IPS-NIHi7 (cell line): ENCODE results near the gene NUBPL.
"Not testable (repeated sequence)": the region's sequence is repeated elsewhere in the genome, so short reads cannot be mapped to it uniquely, and the experiment has no call there.

Experiments
- DNase-seq: peaks from one replicate; pipeline ENCODE4 v3.0.0; 2012; ENCODE audit warnings: mixed read lengths; ENCODE audit errors: extremely low spot score

NUBPL gene

GRCh38 chr14:31813724-31814490 lies 252.7 kb downstream of the NUBPL start:
- not testable (repeated sequence) for DNase-seq

- DNase-seq, result no peak
Observed at GRCh38 chr14:31819281-31819680, 258.1 kb downstream of the NUBPL start.

GRCh38 chr14:31825459-31825858 lies 264.3 kb downstream of the NUBPL start:
- no peak for DNase-seq

GRCh38 chr14:31827325-31827724 lies 266.1 kb downstream of the NUBPL start:
- no peak for DNase-seq

GRCh38 chr14:31828946-31829868 lies 268.0 kb downstream of the NUBPL start:
- DNase-seq, result no peak

GRCh38 chr14:31834616-31835015 lies 273.4 kb downstream of the NUBPL start:
- DNase-seq, result no peak

- DNase-seq, result no peak
Observed at GRCh38 chr14:31835049-31835448, 273.8 kb downstream of the NUBPL start.

- DNase-seq, result no peak
Observed at GRCh38 chr14:31837031-31837430, 275.8 kb downstream of the NUBPL start.

- no peak for DNase-seq
Observed at GRCh38 chr14:31842899-31843298, 281.7 kb downstream of the NUBPL start.

- DNase-seq, result no peak
Observed at GRCh38 chr14:31843361-31844091, 282.3 kb downstream of the NUBPL start.

GRCh38 chr14:31854508-31855075 lies 293.4 kb downstream of the NUBPL start:
- DNase-seq, result no peak

GRCh38 chr14:31855262-31855661 lies 294.1 kb downstream of the NUBPL start:
- DNase-seq, result no peak

GRCh38 chr14:31856003-31856402 lies 294.8 kb downstream of the NUBPL start:
- DNase-seq, result not testable (repeated sequence)

- DNase-seq, result no peak
Observed at GRCh38 chr14:31858868-31859267, 297.7 kb downstream of the NUBPL start.

GRCh38 chr14:31864937-31865855 lies 304.0 kb downstream of the NUBPL start:
- no peak for DNase-seq

- DNase-seq, result no peak
Observed at GRCh38 chr14:31867570-31867969, 306.4 kb downstream of the NUBPL start.

- DNase-seq, result not testable (repeated sequence)
Observed at GRCh38 chr14:31868096-31868495, 306.9 kb downstream of the NUBPL start.

- DNase-seq, result no peak
Observed at GRCh38 chr14:31876741-31877140, 315.5 kb downstream of the NUBPL start.

- no peak for DNase-seq
Observed at GRCh38 chr14:31877255-31877798, 316.1 kb downstream of the NUBPL start.

GRCh38 chr14:31879661-31880348 lies 318.6 kb downstream of the NUBPL start:
- no peak for DNase-seq
